IMR-90 (cell line): ENCODE measurements around the gene NAPEPLD.
"Not testable (repeated sequence)": the region's sequence is repeated elsewhere in the genome, so short reads cannot be mapped to it uniquely, and the experiment has no call there.

Experiments
- BHLHE40 ChIP-seq: fragments of 150-350 bp; IDR thresholded peaks from 2 replicates; pipeline ENCODE4 v1.6.1; 2016; ENCODE audit warnings: mild to moderate bottlenecking, low read depth, low read length
- CEBPB ChIP-seq: IDR thresholded peaks from 2 replicates; pipeline ENCODE4 v1.6.1; 2012; ENCODE audit warnings: low read depth, low read length, improper control_type of control experiment
- CHD1 ChIP-seq: IDR thresholded peaks from 2 replicates; pipeline ENCODE4 v1.6.1; 2012; ENCODE audit warnings: low read depth, low read length, improper control_type of control experiment
- CTCF ChIP-seq: conservative IDR thresholded peaks from 2 replicates; pipeline ENCODE4 v1.5.1; 2012; ENCODE audit warnings: mild to moderate bottlenecking, low read depth, low read length, improper control_type of control experiment
- FOS ChIP-seq: fragments of 150-350 bp; IDR thresholded peaks from 2 replicates; pipeline ENCODE4 v1.6.1; 2016; ENCODE audit warnings: low read depth, low read length
- MAZ ChIP-seq: IDR thresholded peaks from 2 replicates; pipeline ENCODE4 v1.6.1; 2012; ENCODE audit warnings: low read depth, mild to moderate bottlenecking, low read length, improper control_type of control experiment, moderate library complexity, borderline replicate concordance
- POLR2A ChIP-seq: IDR thresholded peaks from 2 replicates; pipeline ENCODE4 v1.6.1; 2012; ENCODE audit warnings: mild to moderate bottlenecking, low read depth, low read length
- RCOR1 ChIP-seq: IDR thresholded peaks from 2 replicates; pipeline ENCODE4 v1.6.1; 2012; ENCODE audit warnings: mild to moderate bottlenecking, low read length, improper control_type of control experiment; ENCODE audit not compliant: insufficient replicate concordance
- USF2 ChIP-seq: fragments of 150-350 bp; IDR thresholded peaks from 2 replicates; pipeline ENCODE4 v1.6.1; 2017; ENCODE audit warnings: mild to moderate bottlenecking, antibody characterized with exemption, low read length, low read depth
- TF ChIP-seq, protein P1 (sequence below): fragments of 150-350 bp; IDR thresholded peaks from 2 replicates; pipeline ENCODE4 v1.6.1; 2016; ENCODE audit warnings: low read depth, mild to moderate bottlenecking, low read length, moderate library complexity, borderline replicate concordance

DNA sequence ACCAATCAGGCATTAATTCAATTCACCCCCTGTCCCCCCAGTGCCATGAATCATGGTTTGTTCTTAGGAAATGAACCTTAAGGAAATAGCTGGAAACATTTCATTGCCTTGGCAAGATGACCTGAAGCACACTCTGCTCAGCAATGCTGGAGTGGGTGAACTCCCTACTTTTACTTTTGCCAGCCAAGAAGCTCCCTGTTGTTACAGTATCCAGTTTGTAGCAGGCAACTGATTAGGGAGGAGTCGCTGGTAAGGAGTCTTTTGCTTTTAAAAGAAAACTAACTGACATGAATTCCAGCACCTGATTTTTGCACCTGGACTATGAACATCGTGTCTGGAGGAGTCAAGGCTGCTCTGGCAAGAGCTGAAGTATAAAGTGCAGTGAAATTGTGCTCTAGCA lies 13.7 kb upstream of the NAPEPLD start:
- TF ChIP-seq USF2, POLR2A, CTCF, CEBPB, RCOR1, BHLHE40, FOS, CHD1, MAZ: not testable (repeated sequence)
- TF ChIP-seq, protein P1, sequence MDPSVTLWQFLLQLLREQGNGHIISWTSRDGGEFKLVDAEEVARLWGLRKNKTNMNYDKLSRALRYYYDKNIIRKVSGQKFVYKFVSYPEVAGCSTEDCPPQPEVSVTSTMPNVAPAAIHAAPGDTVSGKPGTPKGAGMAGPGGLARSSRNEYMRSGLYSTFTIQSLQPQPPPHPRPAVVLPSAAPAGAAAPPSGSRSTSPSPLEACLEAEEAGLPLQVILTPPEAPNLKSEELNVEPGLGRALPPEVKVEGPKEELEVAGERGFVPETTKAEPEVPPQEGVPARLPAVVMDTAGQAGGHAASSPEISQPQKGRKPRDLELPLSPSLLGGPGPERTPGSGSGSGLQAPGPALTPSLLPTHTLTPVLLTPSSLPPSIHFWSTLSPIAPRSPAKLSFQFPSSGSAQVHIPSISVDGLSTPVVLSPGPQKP, result not testable (repeated sequence)
